Panc1 (cell line): ENCODE measurements around the gene SLC5A11.

Experiments used
- CTCF ChIP-seq: fragments of 450-650 bp; IDR thresholded peaks from 2 replicates; pipeline ENCODE4 v1.5.1; 2017; ENCODE audit warnings: mild to moderate bottlenecking
- REST ChIP-seq, 2 experiments: IDR thresholded peaks; 2 replicates each; pipeline ENCODE4 v1.6.1; 2011 to 2012; ENCODE audit warnings: low read depth in 2 of 2, control low read depth in 1 of 2, low read length in 1 of 2, mild to moderate bottlenecking in 1 of 2, moderate library complexity in 1 of 2; ENCODE audit not compliant: insufficient read depth in 1 of 2

- TF ChIP-seq REST (IDR thresholded peaks at IDR 0.05; ENCODE audit: insufficient read depth in 1 of 2, low read depth in 2 of 2, low read length in 1 of 2) (no peak), CTCF (no peak)
Observed at GRCh38 chr16:24849641-24850040, 3.9 kb downstream of the SLC5A11 start.
